ENCODE measurements around the gene TMEM132E.

TMEM132E gene

DNA sequence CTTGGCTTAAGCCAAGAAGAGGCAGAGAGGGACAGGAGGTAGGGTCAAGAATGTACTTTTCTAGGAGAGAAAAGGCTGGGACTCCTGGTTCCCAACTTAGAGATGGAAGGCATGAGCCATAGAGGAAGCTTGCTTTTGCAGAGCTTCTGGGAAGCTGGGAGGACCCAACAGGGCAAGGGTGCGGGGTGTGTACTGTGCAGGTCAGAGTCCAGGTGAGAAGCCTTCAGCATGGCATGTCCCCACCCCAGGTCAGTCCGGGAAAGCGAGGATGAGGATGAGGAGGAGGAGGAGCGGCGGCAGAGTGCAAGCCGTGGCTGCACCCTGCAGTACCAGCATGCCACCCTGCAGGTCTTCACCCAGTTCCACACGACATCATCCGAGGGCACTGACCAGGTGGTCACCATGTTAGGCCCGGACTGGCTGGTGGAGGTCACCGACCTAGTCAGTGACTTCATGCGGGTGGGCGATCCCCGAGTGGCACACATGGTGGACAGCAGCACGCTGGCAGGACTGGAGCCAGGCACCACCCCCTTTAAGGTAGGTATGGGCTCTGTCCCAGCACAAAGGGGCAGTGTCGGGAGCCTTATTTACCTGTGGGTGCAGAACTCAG is 55.3 kb downstream of the TMEM132E start:
- TF ChIP-seq, protein P1, sequence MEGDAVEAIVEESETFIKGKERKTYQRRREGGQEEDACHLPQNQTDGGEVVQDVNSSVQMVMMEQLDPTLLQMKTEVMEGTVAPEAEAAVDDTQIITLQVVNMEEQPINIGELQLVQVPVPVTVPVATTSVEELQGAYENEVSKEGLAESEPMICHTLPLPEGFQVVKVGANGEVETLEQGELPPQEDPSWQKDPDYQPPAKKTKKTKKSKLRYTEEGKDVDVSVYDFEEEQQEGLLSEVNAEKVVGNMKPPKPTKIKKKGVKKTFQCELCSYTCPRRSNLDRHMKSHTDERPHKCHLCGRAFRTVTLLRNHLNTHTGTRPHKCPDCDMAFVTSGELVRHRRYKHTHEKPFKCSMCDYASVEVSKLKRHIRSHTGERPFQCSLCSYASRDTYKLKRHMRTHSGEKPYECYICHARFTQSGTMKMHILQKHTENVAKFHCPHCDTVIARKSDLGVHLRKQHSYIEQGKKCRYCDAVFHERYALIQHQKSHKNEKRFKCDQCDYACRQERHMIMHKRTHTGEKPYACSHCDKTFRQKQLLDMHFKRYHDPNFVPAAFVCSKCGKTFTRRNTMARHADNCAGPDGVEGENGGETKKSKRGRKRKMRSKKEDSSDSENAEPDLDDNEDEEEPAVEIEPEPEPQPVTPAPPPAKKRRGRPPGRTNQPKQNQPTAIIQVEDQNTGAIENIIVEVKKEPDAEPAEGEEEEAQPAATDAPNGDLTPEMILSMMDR (IDR thresholded peaks at IDR 0.05; ENCODE audit: extremely low read depth, missing control alignments) = no peak
- no peak for DNase-seq (ENCODE audit: low spot score)

DNA sequence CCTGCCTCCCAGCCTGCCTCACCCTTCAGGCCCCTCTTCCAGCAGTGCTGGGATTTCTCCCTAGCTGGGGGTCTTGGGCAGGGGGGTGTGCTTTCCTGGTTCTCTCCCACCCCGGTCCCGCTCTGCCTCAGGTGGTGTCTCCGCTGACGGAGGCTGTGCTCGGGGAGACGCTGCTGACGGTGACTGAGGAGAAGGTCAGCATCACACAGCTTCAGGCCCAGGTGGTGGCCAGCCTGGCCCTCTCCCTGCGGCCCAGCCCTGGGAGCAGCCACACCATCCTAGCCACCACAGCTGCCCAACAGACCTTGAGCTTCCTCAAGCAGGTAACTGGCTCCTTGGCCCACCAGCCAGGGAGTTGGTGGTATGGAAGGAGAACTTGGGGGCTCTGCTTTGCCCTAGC is 56.5 kb downstream of the TMEM132E start:
- no peak for DNase-seq (ENCODE audit: low spot score)
- TF ChIP-seq, protein P1 (IDR thresholded peaks at IDR 0.05; ENCODE audit: extremely low read depth, missing control alignments) = no peak

GRCh38 chr17:34637041-34637547 is 57.7 kb downstream of the TMEM132E start:
- TF ChIP-seq, protein P1 (IDR thresholded peaks at IDR 0.05; ENCODE audit: extremely low read depth, missing control alignments) = no peak
- no peak for DNase-seq (ENCODE audit: low spot score)

DNA sequence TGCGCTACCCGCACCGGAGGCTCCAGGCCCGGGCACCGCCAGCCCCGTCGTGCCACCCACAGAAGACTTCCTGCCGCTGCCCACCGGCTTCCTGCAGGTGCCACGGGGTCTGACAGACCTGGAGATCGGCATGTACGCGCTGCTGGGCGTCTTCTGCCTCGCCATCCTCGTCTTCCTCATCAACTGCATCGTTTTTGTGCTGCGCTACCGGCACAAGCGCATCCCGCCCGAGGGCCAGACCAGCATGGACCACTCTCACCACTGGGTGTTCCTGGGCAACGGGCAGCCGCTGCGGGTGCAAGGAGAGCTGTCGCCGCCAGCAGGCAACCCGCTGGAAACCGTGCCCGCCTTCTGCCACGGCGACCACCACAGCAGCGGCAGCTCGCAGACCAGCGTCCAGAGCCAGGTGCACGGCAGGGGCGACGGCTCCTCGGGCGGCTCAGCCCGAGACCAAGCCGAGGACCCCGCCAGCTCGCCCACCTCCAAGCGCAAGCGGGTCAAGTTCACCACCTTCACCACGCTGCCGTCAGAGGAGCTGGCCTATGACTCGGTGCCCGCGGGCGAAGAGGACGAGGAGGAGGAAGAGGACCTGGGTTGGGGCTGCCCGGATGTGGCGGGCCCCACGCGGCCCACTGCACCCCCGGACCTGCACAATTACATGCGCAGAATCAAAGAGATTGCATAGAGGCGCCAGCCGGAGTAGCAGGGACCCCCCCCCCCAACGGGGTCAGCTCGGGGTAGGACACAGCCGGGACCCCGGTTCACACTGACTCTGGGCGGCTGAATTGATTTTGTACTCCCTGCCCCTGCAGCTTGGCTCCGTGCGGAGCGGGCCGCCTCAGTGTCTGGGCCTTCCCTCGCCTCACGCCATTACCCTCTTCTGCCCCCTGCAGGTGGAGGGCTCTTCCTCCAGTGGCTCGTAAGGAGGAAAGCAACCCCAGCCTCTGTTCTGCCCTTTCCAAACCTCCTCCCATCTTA is 58.5 kb downstream of the TMEM132E start:
- TF ChIP-seq, protein P1 (IDR thresholded peaks at IDR 0.05; ENCODE audit: extremely low read depth, missing control alignments) = peak; percentile 70
- peak; percentile 86 for DNase-seq (ENCODE audit: low spot score)

DNA sequence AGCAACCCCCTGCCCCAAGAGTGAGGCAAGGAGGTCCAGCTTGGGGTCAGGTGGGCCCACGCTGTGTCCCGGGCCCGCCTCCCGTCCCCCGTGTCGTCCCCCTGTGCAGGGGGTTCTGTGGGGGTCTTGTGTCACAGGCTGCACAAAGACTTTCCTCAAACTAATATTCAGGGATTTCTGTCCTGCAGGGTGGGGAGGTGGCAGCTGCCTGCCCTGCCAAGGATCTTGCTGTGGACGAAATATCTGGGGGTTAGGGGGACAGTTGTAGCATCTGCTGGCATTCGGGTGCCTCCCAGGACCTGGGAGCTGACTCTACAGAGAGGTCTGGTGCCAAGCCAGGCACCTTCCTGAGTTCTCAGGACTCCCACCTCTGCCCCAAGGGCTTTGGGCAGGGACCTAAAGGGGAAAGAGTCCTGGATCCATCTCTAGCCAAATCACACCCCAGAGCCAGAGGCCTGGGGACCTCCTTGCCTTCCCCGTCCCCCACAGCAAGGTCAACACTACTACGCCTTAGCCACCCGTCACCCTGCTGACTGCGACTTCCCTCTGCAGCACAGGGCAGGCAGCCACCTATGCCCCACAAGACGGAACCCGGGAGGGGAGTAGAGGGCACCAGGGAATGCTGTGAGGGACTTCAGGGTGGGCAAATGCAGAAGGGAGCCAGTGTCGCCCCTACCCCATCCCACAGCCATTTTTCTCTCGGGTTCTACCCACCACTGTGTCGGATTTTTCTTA is 59.3 kb downstream of the TMEM132E start:
- TF ChIP-seq, protein P1 (IDR thresholded peaks at IDR 0.05; ENCODE audit: extremely low read depth, missing control alignments) = no peak
- no peak for DNase-seq (ENCODE audit: low spot score)

GRCh38 chr17:34639706-34640425 is 60.5 kb downstream of the TMEM132E start:
- TF ChIP-seq, protein P1 (IDR thresholded peaks at IDR 0.05; ENCODE audit: extremely low read depth, missing control alignments) = no peak
- DNase-seq (ENCODE audit: low spot score) = no peak
